Neural crest cell (in vitro differentiated cells): Measurements from ENCODE around the gene LCN9. TPM values are rescaled to one million over a fixed set of nuclear protein-coding genes. Genes with fewer than 3 reads are reported as not detected.

Experiments used
- DNase-seq: peaks from one replicate; pipeline ENCODE4 v3.0.0; 2021; ENCODE audit warnings: low read depth, mixed read lengths, low spot score
- H3K27ac Mint-ChIP-seq: one replicate; pipeline ENCODE4 v1.8.0; 2021; ENCODE audit warnings: mild to moderate bottlenecking, mixed read lengths; ENCODE audit not compliant: unreplicated experiment
- H3K27me3 Mint-ChIP-seq: 2 replicates; pipeline ENCODE4 v1.8.0; 2021; ENCODE audit warnings: low read depth, mild to moderate bottlenecking, mixed read lengths
- H3K36me3 Mint-ChIP-seq: 2 replicates; pipeline ENCODE4 v1.8.0; 2021; ENCODE audit warnings: low read depth, mild to moderate bottlenecking, mixed read lengths
- H3K4me1 Mint-ChIP-seq: 2 replicates; pipeline ENCODE4 v1.8.0; 2021; ENCODE audit warnings: mixed read lengths
- H3K4me3 Mint-ChIP-seq: one replicate; pipeline ENCODE4 v1.8.0; 2021; ENCODE audit warnings: mild to moderate bottlenecking, mixed read lengths
- H3K9me3 Mint-ChIP-seq: 2 replicates; pipeline ENCODE4 v1.8.0; 2021; ENCODE audit warnings: mixed read lengths
- CTCF ChIP-seq: fragments of 200-600 bp; sonication (generic); conservative IDR thresholded peaks from 2 replicates; pipeline ENCODE4 v1.5.0; 2021; ENCODE audit warnings: antibody characterized with exemption, mild to moderate bottlenecking
- total RNA-seq: library from RNA; stranded (reverse); gene quantifications from 2 replicates; pipeline ENCODE4 v1.2.1, GENCODE V29; 2021

The LCN9 gene
- total RNA-seq, 1 donor from 2014 or later, result 0.30 TPM

DNA sequence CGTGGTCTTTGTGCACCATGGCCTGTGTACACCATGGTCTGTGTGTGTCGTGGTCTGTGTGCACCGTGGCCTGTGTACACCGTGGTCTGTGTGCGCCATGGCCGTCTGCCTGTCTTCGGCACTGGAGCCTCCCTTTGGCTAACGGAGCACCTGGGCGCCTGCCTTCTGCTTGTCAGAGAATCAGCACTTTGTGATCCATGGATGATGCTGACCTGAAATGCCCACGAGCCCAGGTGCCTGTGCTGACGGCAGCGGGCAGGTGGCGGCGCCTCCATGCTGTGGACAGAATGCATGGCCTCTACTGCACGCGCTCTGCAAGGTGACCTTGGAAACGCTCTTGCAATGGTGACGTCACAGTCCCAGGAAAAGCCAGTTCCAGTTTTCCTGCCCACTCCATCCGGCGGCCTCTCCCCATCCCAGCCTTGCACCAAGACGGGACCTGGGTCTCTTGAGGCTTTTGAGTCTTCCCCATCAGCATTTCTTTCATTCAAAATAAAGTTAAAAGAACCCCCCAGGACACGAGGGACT, 14.6 kb downstream of the LCN9 start:
- H3K4me3 Mint-ChIP-seq, result no peak overlapping the region
- H3K27ac Mint-ChIP-seq, result no peak overlapping the region
- no peaks in the 10 kb centered on the region for H3K4me1 Mint-ChIP-seq
- TF ChIP-seq CTCF, result no peak
- DNase-seq, result no peak
- H3K36me3 Mint-ChIP-seq, result no peaks in the 10 kb centered on the region
- H3K9me3 Mint-ChIP-seq, result no peaks in the 10 kb centered on the region
- peaks cover 11% of the 10 kb centered on the region for H3K27me3 Mint-ChIP-seq

GRCh38 chr9:135678236-135679017, 15.3 kb downstream of the LCN9 start:
- Mint-ChIP-seq H3K27ac (no peak overlapping the region), H3K27me3 (peaks cover 11% of the 10 kb centered on the region), H3K4me3 (no peak overlapping the region), H3K36me3 (no peaks in the 10 kb centered on the region), H3K9me3 (no peaks in the 10 kb centered on the region), H3K4me1 (no peaks in the 10 kb centered on the region)
- DNase-seq, result no peak
- TF ChIP-seq CTCF, result no peak

- no peak overlapping the region for H3K27ac Mint-ChIP-seq
- no peaks in the 10 kb centered on the region for H3K9me3 Mint-ChIP-seq
- no peaks in the 10 kb centered on the region for H3K4me1 Mint-ChIP-seq
- no peaks in the 10 kb centered on the region for H3K36me3 Mint-ChIP-seq
- peaks cover 8% of the 10 kb centered on the region for H3K27me3 Mint-ChIP-seq
- H3K4me3 Mint-ChIP-seq, result no peak overlapping the region
- DNase-seq, result no peak
- TF ChIP-seq CTCF, result no peak
These were observed 16.9 kb downstream of the LCN9 start for GRCh38 chr9:135680056-135680455.

GRCh38 chr9:135681161-135681560, 18.1 kb downstream of the LCN9 start:
- Mint-ChIP-seq H3K36me3 (no peaks in the 10 kb centered on the region), H3K27me3 (peaks cover 8% of the 10 kb centered on the region), H3K9me3 (no peaks in the 10 kb centered on the region), H3K4me3 (no peak overlapping the region), H3K4me1 (no peaks in the 10 kb centered on the region), H3K27ac (no peak overlapping the region)
- no peak for TF ChIP-seq CTCF
- no peak for DNase-seq

GRCh38 chr9:135683401-135684034, 20.4 kb downstream of the LCN9 start:
- Mint-ChIP-seq H3K27me3 (peaks cover 8% of the 10 kb centered on the region), H3K4me3 (no peak overlapping the region), H3K36me3 (no peaks in the 10 kb centered on the region), H3K4me1 (no peaks in the 10 kb centered on the region), H3K27ac (no peak overlapping the region), H3K9me3 (no peaks in the 10 kb centered on the region)
- no peak for DNase-seq
- no peak for TF ChIP-seq CTCF
